Colonic mucosa (tissue), 4 donors: ENCODE measurements around the gene RFPL1. TPM values are rescaled to one million over a fixed set of nuclear protein-coding genes. Genes with fewer than 3 reads are reported as not detected.

Source experiments
- DNase-seq: peaks from one replicate; pipeline ENCODE4 v3.0.0-alpha.2; 2020
- H3K27ac ChIP-seq: fragments of 200-600 bp; one replicate; pipeline ENCODE4 v1.8.0; 2021
- H3K27me3 ChIP-seq: fragments of 200-600 bp; one replicate; pipeline ENCODE4 v1.8.0; 2021
- H3K36me3 ChIP-seq: fragments of 200-600 bp; one replicate; pipeline ENCODE4 v1.8.0; 2021
- H3K4me1 ChIP-seq: fragments of 200-600 bp; one replicate; pipeline ENCODE4 v1.8.0; 2021; ENCODE audit warnings: mild to moderate bottlenecking
- H3K4me3 ChIP-seq: fragments of 200-600 bp; one replicate; pipeline ENCODE4 v1.8.0; 2021
- H3K9ac ChIP-seq, 2 donors: one replicate each; pipeline ENCODE4 v1.7.0; 2013; ENCODE audit warnings: control low read depth in 2 of 2, low read depth in 2 of 2, low read length in 2 of 2
- H3K9me3 ChIP-seq: fragments of 200-600 bp; one replicate; pipeline ENCODE4 v1.8.0; 2021
- CTCF ChIP-seq: fragments of 200-600 bp; IDR thresholded peaks from one replicate; pipeline ENCODE4 v1.8.0; 2022; ENCODE audit warnings: antibody characterized with exemption, mild to moderate bottlenecking
- intact Hi-C: fragments of 100-400 bp; cut with DNase I; formaldehyde crosslinking; loops from one replicate; pipeline ENCODE4 v1.14.1; 2022
- total RNA-seq, 2 donors: library from RNA; stranded (reverse); fragmentation: NEBNext Ultra II Directional in 1 of 2; extraction: Animal tissue kit (Norgen Biotek cat#: 25700) in 1 of 2; gene quantifications; one replicate each; pipeline ENCODE4 v1.2.1, GENCODE V29; 2021
- donor health status: healthy.
- donor health status: DM: no; HTN: no; CAD: no.
- donor health status: DM: no; HTN: no; CAD: no.

Gene RFPL1
- total RNA-seq, 2 donors from 2014 or later, result not detected

DNA sequence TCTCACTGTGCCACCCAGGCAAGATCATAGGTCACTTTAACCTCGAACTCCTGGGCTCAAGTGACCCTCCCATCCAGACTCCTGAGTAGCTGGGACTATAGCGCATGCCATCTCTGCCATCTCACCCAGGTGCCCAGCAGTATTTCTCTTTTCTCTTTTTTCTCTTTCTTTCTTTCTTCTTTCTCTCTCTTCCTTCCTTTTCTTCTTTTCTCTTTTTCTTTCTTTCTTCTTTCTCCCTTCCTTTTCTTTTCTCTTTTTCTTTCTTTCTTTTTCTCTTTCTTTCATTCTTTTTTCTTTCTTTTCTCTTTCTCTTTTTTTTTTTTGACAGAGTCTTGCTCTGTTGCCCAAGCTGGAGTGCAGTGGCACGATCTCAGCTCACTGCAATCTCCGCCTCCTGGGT lies 13.5 kb downstream of the RFPL1 start:
- H3K27ac ChIP-seq, result no peak overlapping the region
- H3K9ac ChIP-seq, result no peak overlapping the region
- intact Hi-C loops, result no loop called here
- DNase-seq, result no peak
- H3K4me3 ChIP-seq, result no peak overlapping the region
- no peaks in the 10 kb centered on the region for H3K9me3 ChIP-seq
- H3K4me1 ChIP-seq, result no peaks in the 10 kb centered on the region
- no peaks in the 10 kb centered on the region for H3K27me3 ChIP-seq
- TF ChIP-seq CTCF, result no peak
- no peaks in the 10 kb centered on the region for H3K36me3 ChIP-seq

GRCh38 chr22:29454276-29454675 lies 15.9 kb downstream of the RFPL1 start:
- no peak overlapping the region for H3K27ac ChIP-seq
- H3K36me3 ChIP-seq, result no peaks in the 10 kb centered on the region
- no peaks in the 10 kb centered on the region for H3K27me3 ChIP-seq
- no peaks in the 10 kb centered on the region for H3K4me1 ChIP-seq
- no peak overlapping the region for H3K9ac ChIP-seq
- no peak overlapping the region for H3K4me3 ChIP-seq
- no peaks in the 10 kb centered on the region for H3K9me3 ChIP-seq
- intact Hi-C loops, result no loop called here
- no peak for TF ChIP-seq CTCF
- no peak for DNase-seq

- no peak for DNase-seq
- Histone ChIP-seq H3K4me3 (no peak overlapping the region), H3K9me3 (no peaks in the 10 kb centered on the region), H3K27me3 (no peaks in the 10 kb centered on the region), H3K9ac (no peak overlapping the region), H3K27ac (no peak overlapping the region), H3K36me3 (no peaks in the 10 kb centered on the region), H3K4me1 (no peaks in the 10 kb centered on the region)
- intact Hi-C loops, result no loop called here
- TF ChIP-seq CTCF, result no peak
Observed at GRCh38 chr22:29456211-29456671, 17.9 kb downstream of the RFPL1 start.

DNA sequence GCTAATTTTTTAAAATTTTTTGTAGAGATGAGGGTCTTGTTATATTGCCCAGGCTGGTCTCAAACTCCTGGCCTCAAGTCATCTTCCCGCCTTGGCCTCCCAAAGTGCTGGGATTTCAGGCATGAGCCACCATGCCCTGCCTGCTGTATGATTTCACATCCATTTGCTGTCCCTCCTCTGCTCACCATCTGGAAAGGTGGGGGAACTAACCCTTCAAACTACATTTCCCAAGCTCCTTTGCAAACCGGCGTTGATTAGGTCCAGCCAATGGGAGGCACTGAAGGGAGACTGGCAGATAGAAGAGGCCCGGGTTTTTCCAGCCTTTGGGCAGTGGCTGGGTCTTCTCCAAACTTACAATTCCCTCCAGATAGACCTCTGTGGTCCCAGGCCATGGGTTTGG lies 19.3 kb downstream of the RFPL1 start:
- intact Hi-C loops, result no loop called here
- Histone ChIP-seq H3K4me3 (no peak overlapping the region), H3K4me1 (no peaks in the 10 kb centered on the region), H3K27ac (no peak overlapping the region), H3K9ac (no peak overlapping the region), H3K36me3 (no peaks in the 10 kb centered on the region), H3K9me3 (no peaks in the 10 kb centered on the region), H3K27me3 (no peaks in the 10 kb centered on the region)
- peak; percentile 24 for DNase-seq
- TF ChIP-seq CTCF, result no peak

DNA sequence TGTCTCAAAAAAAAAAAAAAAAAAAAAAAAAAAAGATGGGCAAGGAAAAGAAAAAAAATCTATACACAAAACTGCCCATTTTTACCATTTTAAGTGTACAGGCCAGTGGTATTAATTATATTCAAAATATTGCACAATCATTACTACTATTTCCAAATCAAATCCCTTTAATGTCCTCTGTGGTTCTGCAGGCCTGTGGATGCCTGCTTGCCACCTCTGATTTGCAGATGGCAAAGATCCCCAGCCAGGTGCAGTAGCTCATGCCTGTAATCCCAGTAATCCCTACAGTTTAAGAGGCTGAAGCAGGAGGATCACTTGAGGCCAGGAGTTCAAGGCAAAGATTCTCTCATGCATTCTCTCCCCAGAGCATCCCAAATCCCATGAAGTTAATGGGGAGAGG lies 20.2 kb downstream of the RFPL1 start:
- DNase-seq, result no peak
- intact Hi-C loops, result no loop called here
- Histone ChIP-seq H3K36me3 (no peaks in the 10 kb centered on the region), H3K9me3 (no peaks in the 10 kb centered on the region), H3K4me3 (no peak overlapping the region), H3K4me1 (no peaks in the 10 kb centered on the region), H3K27me3 (no peaks in the 10 kb centered on the region), H3K9ac (no peak overlapping the region), H3K27ac (no peak overlapping the region)
- no peak for TF ChIP-seq CTCF

- Histone ChIP-seq H3K4me3 (no peak overlapping the region), H3K9ac (no peak overlapping the region), H3K36me3 (no peaks in the 10 kb centered on the region), H3K27ac (no peak overlapping the region), H3K27me3 (no peaks in the 10 kb centered on the region), H3K9me3 (no peaks in the 10 kb centered on the region), H3K4me1 (no peaks in the 10 kb centered on the region)
- no peak for TF ChIP-seq CTCF
- intact Hi-C loops, result no loop called here
- DNase-seq, result no peak
Observed at GRCh38 chr22:29459773-29460172, 21.4 kb downstream of the RFPL1 start.
